ENCODE measurements around the gene DENND1A. TPM values are rescaled to one million over a fixed set of nuclear protein-coding genes. Genes with fewer than 3 reads are reported as not detected.
"Not testable (repeated sequence)": the region's sequence is repeated elsewhere in the genome, so short reads cannot be mapped to it uniquely, and the experiment has no call there.

Gene DENND1A
- total RNA-seq, 1 donor from 2014 or later, result 16.3 TPM

GRCh38 chr9:123821619-123822018 is 108.3 kb downstream of the DENND1A start:
- no peak for DNase-seq (ENCODE audit: low read depth)

GRCh38 chr9:123820139-123820538 is 109.8 kb downstream of the DENND1A start:
- DNase-seq (ENCODE audit: low read depth), result no peak

DNA sequence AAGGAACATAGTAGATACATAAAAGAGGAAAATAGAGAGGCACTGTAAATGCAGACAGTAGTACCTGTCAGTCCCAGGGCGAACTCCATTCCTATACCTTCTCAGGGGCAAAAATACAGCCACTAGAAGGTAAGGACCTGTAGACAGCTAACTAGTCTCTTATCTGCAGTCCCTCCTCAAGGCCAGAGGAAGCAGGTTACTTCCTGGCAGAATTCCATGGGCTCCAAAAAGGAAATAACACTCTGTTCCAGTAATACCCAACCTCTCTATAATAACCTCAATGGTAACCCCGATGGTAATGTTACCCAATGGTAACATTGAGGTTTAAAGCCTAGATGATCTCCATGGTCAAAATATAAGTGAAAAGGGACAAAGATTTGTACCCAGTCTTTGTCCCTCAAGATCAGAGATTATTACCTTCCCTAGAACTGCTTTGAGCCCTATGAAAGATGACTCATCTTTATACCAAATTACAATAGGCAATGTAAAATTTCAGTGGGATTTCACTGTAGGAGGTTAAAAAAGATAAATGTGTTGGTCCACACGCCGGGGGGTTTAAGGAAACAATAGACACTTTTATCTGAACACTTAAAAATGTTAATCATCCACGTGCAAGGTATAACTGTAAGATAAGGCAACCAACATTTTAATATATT is 113.0 kb downstream of the DENND1A start:
- no peak for DNase-seq (ENCODE audit: low read depth)

DNA sequence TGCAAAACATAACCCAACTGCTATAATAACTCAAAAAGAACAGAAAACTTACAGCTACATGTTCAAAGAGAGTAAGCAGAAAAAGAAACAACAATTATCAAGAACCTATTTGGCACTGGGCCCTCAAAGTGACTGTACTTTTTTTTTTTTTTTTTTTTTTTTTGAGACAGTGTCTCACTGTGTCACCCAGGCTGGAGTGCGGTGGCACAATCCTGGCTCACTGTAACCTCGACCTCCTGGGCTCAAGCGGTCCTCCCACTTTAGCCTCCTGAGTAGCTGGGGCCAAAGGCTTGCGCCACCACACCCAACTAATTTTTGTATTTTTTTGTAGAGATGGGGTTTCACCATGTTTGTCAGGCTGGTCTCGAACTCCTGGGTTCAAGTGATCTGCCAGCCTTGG is 114.1 kb downstream of the DENND1A start:
- not testable (repeated sequence) for DNase-seq (ENCODE audit: low read depth)

GRCh38 chr9:123814496-123814895 is 115.4 kb downstream of the DENND1A start:
- no peak for DNase-seq (ENCODE audit: low read depth)

GRCh38 chr9:123812984-123813383 is 116.9 kb downstream of the DENND1A start:
- no peak for DNase-seq (ENCODE audit: low read depth)

- DNase-seq (ENCODE audit: low read depth), result no peak
Measured at GRCh38 chr9:123807251-123807650, 122.7 kb downstream of the DENND1A start.

- DNase-seq (ENCODE audit: low read depth), result no peak
Measured at GRCh38 chr9:123806829-123807228, 123.1 kb downstream of the DENND1A start.

GRCh38 chr9:123798195-123798594 is 131.7 kb downstream of the DENND1A start:
- no peak for DNase-seq (ENCODE audit: low read depth)

GRCh38 chr9:123796618-123797484 is 133.1 kb downstream of the DENND1A start:
- no peak for DNase-seq (ENCODE audit: low read depth)

- no peak for DNase-seq (ENCODE audit: low read depth)
Measured at GRCh38 chr9:123796094-123796493, 133.8 kb downstream of the DENND1A start.

GRCh38 chr9:123795336-123795735 is 134.6 kb downstream of the DENND1A start:
- no peak for DNase-seq (ENCODE audit: low read depth)

- DNase-seq (ENCODE audit: low read depth), result no peak
Measured at GRCh38 chr9:123792501-123792900, 137.4 kb downstream of the DENND1A start.

GRCh38 chr9:123789554-123790292 is 140.2 kb downstream of the DENND1A start:
- DNase-seq (ENCODE audit: low read depth), result no peak

DNA sequence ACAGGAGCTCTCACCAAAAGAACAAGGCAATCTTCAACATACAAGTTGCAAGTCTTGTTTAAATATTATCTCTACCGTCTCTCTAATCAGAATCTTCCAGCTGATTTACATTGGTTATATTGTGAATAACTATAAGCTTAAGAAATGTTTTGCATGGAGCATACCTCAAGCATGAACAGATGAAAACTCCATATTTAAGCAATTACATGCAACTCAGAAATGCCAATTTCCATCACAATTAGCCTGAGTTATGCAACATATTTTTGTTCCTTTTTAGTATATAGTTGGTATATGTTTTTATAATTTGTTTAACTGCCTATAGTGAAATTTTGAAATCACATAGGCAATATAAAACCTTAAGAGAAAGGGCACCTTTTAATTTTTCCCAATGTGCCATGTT is 142.5 kb downstream of the DENND1A start:
- no peak for DNase-seq (ENCODE audit: low read depth)

DNA sequence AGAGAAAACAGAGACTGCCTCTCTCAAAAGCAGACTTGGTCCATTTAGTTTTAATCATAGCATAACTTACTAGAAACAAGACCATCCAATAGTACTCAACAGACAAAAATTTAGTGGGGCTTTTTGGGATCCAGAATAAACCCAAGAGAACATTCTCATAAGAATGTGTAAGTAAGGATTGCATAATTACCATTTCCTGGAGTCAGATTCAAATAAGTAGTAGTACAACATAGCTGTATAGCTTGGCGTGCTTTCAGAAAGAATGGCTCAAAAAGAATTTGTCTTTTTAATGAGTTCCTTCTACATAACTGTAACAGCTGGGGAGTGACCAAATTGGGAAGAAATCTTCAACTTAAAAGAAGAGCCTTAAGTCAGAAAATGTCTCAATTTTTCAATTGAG is 145.4 kb downstream of the DENND1A start:
- no peak for DNase-seq (ENCODE audit: low read depth)

GRCh38 chr9:123778232-123778902 is 151.6 kb downstream of the DENND1A start:
- no peak for DNase-seq (ENCODE audit: low read depth)

GRCh38 chr9:123776708-123777537 is 153.0 kb downstream of the DENND1A start:
- no peak for DNase-seq (ENCODE audit: low read depth)

DNA sequence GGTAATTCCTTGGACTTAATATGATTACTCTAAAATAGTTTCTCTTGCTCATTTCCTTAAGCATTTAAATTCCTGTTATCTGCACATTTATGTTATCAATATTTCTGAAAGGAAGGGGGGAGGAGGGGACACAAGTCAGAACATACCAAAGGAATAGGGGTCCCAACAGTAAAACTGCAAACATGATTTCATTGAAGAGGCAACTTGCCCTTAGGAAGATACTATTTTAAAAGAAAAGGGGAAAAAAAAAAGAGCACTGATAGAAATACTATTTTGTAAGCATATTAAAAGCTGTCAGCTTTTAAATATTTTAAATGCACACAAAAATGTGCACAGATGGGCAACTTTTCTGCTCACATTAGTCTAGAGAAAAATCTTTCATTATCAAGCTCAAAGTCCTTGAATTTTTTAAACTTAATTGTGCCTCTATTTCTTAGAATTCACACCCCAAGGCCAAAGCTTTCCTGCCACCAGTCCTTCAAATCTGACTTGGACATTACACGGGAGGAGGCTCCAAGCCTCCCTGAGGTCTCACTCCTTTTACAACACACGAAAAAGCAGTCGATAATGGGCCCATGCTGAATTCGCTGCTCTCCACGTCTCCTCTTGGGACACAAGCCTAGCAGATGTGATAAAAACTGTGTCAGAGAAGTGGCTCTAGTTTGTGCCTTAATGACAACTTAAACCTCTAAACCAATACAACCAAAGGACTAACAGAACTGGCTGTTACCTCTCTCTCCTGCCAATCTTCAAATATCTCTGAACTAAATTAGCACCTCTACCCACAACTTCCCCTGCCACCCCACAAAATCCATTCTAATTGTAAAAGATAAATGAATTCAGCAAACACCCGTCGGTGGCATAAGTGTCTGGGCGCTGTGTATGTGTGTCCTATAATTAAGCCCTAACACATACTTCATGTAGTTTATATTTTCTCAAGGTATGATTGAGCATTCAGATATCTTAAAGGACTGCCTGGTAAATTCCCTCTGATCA is 154.3 kb downstream of the DENND1A start:
- DNase-seq (ENCODE audit: low read depth), result no peak
